Myocyte (in vitro differentiated cells): ENCODE measurements around the gene NUP210. TPM values are rescaled to one million over a fixed set of nuclear protein-coding genes. Genes with fewer than 3 reads are reported as not detected.
A peak's percentile ranks its signal among the peaks of the same experiment; 100 is the strongest.

ENCODE experiments used
- DNase-seq: peaks from one replicate; pipeline ENCODE4 v3.0.0-alpha.2; 2012; ENCODE audit warnings: low read depth
- total RNA-seq: library from RNA; depleted of rRNA; stranded (reverse); fragments of >200 nt; gene quantifications from 2 replicates; pipeline ENCODE4 v1.2.3, GENCODE V29; 2014

NUP210 gene
- total RNA-seq, 1 donor from 2014 or later, result not detected

- no peak for DNase-seq
Measured at GRCh38 chr3:13296662-13297061, 123.5 kb downstream of the NUP210 start.

GRCh38 chr3:13294442-13295351 is 125.4 kb downstream of the NUP210 start:
- DNase-seq, result no peak

DNA sequence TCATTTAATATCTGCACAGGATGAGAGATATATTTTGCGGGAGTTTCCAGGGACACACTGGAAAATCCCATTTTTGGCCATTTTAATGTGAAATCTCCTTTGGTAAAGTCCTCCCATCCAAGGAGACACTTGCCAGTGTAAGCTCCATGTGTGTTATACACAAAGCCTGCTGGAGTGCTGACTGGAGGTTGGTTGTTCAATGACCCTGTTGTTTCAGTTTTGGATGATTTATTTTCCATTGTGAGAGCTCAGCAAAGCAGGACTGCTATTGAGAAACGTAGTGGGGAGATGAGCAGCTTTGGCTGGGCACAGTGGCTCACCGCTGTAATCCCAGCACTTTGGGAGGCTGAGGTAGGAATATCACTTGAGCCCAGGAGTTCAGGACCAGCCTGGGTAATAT is 127.7 kb downstream of the NUP210 start:
- DNase-seq, result no peak

GRCh38 chr3:13290941-13291340 is 129.2 kb downstream of the NUP210 start:
- DNase-seq, result no peak

GRCh38 chr3:13289771-13290285 is 130.3 kb downstream of the NUP210 start:
- no peak for DNase-seq

- DNase-seq, result peak; percentile 61
Measured at GRCh38 chr3:13288732-13289718, 131.1 kb downstream of the NUP210 start.

DNA sequence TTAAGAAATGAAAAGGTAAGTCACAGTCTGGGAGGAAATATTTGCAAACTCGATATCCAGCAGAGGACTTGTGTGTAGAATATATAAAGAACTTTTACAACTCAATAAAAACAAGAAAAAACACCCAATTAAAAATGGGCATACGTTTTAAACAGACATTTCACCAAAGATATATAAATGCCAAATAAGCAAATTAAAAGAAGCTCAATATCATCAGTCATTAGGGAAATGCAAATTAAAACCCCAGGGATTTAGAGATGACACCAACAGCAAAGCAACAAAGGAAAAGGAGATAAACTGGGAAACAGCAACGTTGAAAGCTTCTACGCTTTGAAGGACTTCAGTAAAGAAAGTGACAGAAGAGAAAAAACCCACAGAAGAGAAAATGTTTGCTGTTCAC is 132.3 kb downstream of the NUP210 start:
- DNase-seq, result no peak

- no peak for DNase-seq
Measured at GRCh38 chr3:13286873-13287272, 133.2 kb downstream of the NUP210 start.

DNA sequence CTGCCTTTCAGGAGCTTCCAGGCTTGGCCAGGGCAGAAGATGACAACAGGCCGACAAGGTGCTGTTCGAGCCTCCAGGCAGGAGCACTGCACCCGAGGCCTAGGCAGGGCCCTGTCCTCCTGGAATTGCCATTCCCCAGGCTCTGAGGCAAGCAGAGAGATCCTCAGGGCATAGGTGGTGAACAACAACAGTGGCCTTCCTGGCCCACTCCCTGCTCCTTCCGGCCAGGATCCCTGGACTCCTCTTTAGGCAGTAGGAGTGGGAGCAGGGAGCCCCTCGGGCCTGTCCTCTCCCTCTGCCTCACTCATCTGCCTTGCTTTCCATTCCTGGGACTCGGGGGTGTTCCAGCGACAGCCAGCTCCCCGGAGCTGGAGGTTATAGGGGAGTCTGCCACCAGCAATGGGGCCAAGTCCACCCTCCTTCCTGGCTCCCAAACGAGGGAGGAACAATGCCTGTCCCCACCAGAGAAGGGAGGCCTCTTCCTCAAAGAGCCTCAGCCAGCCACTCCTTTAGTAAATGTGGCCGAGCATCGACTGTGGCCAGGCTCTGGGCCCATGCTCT is 135.0 kb downstream of the NUP210 start:
- DNase-seq, result no peak

GRCh38 chr3:13283877-13284264 is 136.3 kb downstream of the NUP210 start:
- DNase-seq, result no peak

DNA sequence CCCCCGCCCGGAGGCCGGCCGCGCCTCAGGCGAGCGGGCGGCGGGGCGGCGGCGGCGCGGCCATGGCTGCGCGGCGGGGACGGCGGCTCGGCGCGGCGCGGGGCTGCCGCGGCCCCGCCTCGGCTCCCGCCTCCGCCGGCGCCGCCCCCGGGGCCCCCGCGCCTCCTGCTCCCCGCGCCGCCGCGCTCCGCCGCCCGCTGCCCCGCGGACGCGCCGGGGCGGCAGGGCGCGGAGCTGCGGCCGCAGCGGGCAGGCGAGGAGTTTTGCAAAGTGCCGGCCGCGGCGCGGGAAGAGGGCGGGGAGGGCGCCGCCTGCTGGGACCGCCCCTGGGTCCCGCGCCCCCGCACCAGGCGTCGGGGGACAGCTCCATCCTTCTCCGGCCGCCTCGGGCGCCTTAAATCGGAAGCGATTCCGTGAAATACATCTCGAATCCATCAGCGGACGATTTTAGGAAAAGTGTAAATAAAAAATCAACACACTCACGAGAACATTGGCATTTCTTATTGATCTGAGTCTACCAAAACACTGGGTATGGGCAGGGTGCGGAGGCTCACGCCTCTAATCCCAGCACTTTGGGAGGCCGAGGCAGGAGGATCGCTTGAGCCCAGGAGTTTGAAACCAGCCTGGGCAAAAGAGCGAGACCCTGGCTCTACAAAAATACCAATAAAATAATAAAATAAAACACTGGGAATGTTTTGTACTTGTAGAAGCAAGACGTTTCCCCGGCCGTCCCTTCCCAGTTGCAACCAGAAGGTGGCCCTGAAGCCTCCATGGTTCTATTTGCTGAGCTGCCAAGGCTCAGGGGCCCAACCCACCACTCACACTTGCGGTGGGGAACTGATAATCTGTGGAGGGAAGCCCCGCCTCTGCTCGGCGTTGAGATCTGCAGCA is 136.9 kb downstream of the NUP210 start:
- DNase-seq, result no peak

GRCh38 chr3:13282358-13282985 is 137.7 kb downstream of the NUP210 start:
- DNase-seq, result no peak

DNA sequence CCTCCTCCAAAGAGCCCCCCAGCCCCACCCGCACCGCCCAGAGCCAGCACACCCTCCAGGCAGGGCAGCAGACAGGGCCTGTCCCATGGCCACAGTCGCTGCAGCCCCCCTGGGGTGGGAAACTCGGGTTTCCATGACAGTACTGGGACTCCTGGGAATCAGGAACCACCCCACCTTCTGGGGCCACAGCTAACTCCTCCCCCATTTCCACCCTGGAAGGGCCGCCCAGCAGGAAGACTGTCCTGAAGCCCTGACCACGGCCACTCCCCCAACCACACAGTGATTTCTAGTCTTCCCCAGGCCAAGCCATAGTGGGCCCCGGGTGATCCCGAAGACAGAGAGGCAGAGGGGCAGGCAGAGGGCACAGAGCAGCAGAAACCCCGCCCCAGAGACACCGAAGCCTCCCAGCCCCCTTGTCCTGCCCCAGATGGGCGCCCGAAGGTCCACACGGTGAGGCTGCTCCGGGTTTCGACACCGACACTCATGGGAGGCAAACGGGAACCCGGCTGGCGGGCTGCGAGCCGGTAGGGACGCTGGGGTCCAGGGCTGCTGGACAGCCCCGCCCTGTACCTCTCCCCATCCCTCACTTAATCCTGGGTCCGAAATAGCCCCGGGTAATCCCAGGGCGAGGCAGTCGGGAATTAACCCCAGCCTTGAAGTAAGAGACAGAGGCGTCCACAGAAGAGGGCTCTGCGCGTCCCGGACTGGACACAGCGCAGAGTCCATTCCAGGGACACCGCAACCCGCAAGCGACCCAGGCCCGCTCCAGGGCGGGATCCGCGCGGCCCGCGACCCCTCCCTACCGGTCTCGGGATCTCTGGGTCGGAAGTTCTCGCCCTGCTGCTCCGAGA is 138.4 kb downstream of the NUP210 start:
- DNase-seq, result no peak

DNA sequence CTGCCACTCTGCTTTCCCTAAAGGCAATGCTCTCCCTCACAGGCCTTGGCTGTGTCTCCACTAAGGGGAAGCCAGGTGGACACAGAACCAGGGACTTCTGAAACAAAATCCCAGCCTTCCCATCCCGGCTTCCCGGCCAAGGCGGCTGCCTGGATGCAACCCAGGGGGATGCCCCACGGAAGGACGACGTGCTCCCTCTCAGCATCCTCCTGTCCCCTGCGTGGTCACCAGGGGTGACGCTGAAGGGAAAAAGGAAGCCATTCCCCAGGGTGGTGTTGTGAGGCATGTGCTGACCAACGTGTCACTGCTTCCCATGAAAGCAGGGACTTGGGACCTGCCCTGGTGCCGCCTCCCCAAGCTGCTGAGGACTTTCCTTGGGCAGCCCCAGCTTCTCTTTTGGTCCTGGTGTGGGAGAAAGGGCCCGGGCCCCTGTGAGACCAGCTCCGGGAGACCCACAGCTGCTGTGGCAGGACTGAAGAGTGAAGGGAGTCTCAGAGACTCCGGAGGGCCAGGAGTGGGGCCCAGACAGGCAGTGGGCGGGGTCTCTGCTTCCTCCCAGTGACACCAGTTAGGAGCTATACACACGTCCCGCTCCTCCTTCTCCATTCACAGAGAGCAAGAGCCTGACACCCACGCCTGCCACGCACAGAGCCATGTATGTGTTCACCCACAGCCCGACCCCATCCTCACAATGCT is 139.2 kb downstream of the NUP210 start:
- DNase-seq, result no peak

GRCh38 chr3:13280122-13280790 is 139.9 kb downstream of the NUP210 start:
- no peak for DNase-seq

DNA sequence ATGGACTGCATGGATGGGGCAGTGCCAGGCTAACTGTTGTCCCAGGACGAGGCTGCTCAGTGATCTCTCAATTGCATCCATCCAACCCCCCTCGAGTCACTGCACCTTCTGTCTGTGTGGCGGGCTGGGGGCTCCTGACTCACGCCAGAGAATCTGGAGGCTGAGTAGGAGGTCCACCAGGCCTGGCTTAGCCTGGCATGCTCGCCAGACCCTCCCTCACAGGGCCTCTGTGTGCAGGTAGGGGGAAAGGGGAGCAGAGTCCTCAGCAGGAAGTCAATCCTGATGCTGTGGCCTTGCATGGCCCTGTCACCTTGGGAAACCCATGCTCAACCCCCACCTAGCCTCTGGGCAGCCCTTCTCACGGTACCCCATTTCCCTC is 140.6 kb downstream of the NUP210 start:
- no peak for DNase-seq

GRCh38 chr3:13278783-13279531 is 141.2 kb downstream of the NUP210 start:
- DNase-seq, result no peak
